Activated T-cell treated with anti-CD3 and anti-CD28 coated beads, Interleukin-2, amount 50 U/mL, for 72 hours (primary cell): ENCODE measurements around the gene GCNT3. TPM values are rescaled to one million over a fixed set of nuclear protein-coding genes. Genes with fewer than 3 reads are reported as not detected.

ENCODE experiments used
- total RNA-seq, 2 donors: library from RNA; stranded (reverse); gene quantifications; one replicate each; pipeline ENCODE4 v1.2.3, GENCODE V29; 2022

Gene GCNT3
- total RNA-seq, 2 donors from 2014 or later = not detected

Other genes starting within 250 kb of the GCNT3 start
- 1 to 10 TPM; 1.9 to 4.6 TPM for gene MYO1E, start 238.9 kb upstream of the GCNT3 start, total RNA-seq
- gene FAM81A, start 173.6 kb upstream of the GCNT3 start, total RNA-seq = under 1 TPM in 1 of 2 donors, not detected in 1; 0.21 TPM
- gene GTF2A2, start 45.7 kb downstream of the GCNT3 start, total RNA-seq = 100 to 1,000 TPM; 118 to 132 TPM
- 10 to 100 TPM; 65.1 to 68.3 TPM for gene BNIP2, start 77.5 kb downstream of the GCNT3 start, total RNA-seq